ENCODE measurements around the gene KMT2B.

KMT2B gene

DNA sequence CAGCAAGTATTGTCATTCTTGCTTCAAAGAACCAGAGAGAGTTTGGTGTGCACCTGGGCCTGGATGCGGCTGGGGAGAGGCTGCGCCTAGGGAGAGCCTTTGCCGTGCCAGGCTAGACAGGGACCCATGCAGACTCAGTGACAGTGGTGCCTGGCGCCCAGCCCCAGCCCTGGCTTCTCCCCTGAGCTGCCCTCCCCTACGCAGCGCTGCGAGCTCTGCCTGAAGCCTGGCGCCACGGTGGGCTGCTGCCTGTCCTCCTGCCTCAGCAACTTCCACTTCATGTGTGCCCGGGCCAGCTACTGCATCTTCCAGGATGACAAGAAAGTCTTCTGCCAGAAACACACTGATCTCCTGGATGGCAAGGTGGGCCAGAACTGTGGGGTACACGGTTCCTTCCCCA, 12.0 kb downstream of the KMT2B start:
- H3K9me3 ChIP-seq (ENCODE audit: insufficient read depth, low read length): no peaks in the 10 kb centered on the region
- no peaks in the 10 kb centered on the region for H3K27me3 ChIP-seq (ENCODE audit: low read depth, low read length)
- H3K9ac ChIP-seq (ENCODE audit: low read length): no peak overlapping the region
- H3K4me3 ChIP-seq (ENCODE audit: low read length): no peak overlapping the region
- no peak for TF ChIP-seq EZH2phosphoT487 (IDR thresholded peaks at IDR 0.05; ENCODE audit: low read depth)
- no peak for TF ChIP-seq CTCF (IDR thresholded peaks at IDR 0.05; ENCODE audit: low read depth, low read length)
- H3K4me1 ChIP-seq (ENCODE audit: low read length): no peaks in the 10 kb centered on the region
- H3K4me2 ChIP-seq (ENCODE audit: low read length): no peak overlapping the region
- no peak overlapping the region for H3K27ac ChIP-seq (ENCODE audit: low read length)
- no peaks in the 10 kb centered on the region for H3K79me2 ChIP-seq (ENCODE audit: low read length)
- no peak overlapping the region for H2AFZ ChIP-seq (ENCODE audit: low read depth, low read length)
- H4K20me1 ChIP-seq (ENCODE audit: insufficient read depth, low read length): no peaks in the 10 kb centered on the region; the same call in 1 of the 2 replicates
- H3K36me3 ChIP-seq (replicated peaks; ENCODE audit: low read depth, low read length): peaks cover 76% of the 10 kb centered on the region

DNA sequence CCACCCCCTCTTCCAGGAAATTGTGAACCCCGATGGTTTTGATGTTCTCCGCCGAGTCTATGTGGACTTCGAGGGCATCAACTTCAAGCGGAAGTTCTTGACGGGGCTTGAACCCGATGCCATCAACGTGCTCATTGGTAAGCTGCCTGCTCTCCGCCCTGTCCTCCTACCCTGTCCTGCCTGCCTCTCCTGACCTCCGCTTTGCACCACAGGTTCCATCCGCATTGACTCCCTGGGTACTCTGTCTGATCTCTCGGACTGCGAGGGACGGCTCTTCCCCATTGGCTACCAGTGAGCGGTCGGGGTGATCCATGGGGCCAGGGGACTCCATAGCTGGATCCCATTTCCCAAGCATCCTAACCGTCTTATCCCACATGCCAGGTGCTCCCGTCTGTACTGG, 12.5 kb downstream of the KMT2B start:
- Histone ChIP-seq H3K4me3 (ENCODE audit: low read length) (no peak overlapping the region), H3K27me3 (ENCODE audit: low read depth, low read length) (no peaks in the 10 kb centered on the region), H3K36me3 (replicated peaks; ENCODE audit: low read depth, low read length) (peaks cover 75% of the 10 kb centered on the region), H4K20me1 (ENCODE audit: insufficient read depth, low read length) (no peaks in the 10 kb centered on the region; the same call in 1 of the 2 replicates), H3K4me2 (ENCODE audit: low read length) (no peak overlapping the region), H3K27ac (ENCODE audit: low read length) (no peak overlapping the region), H3K4me1 (ENCODE audit: low read length) (no peaks in the 10 kb centered on the region), H3K9ac (ENCODE audit: low read length) (no peak overlapping the region), H2AFZ (ENCODE audit: low read depth, low read length) (no peak overlapping the region), H3K79me2 (ENCODE audit: low read length) (no peaks in the 10 kb centered on the region), H3K9me3 (ENCODE audit: insufficient read depth, low read length) (no peaks in the 10 kb centered on the region)
- no peak for TF ChIP-seq EZH2phosphoT487 (IDR thresholded peaks at IDR 0.05; ENCODE audit: low read depth)
- no peak for TF ChIP-seq CTCF (IDR thresholded peaks at IDR 0.05; ENCODE audit: low read depth, low read length)

DNA sequence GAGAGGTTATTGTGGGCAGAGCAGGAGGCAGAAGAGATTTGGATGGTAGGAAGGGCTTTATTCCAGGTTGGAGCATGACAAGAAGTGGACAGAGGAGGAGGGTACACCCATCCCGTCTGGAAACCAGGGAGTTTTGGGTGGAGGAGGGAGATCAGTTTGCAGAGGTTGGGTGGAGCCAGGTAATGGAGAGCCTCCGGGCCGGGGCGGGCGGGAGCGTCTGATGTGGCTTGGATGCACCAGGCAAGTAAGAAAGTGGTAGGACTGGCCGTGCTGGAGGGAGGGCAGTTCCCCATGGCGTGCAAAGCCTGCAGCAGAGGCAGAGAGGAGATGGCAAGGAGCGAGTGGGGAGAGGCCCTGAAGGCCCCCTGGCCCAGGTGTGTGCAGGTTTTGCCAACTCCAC, 13.6 kb downstream of the KMT2B start:
- no peaks in the 10 kb centered on the region for H3K9me3 ChIP-seq (ENCODE audit: insufficient read depth, low read length)
- H4K20me1 ChIP-seq (ENCODE audit: insufficient read depth, low read length): no peaks in the 10 kb centered on the region
- H3K27ac ChIP-seq (ENCODE audit: low read length): no peak overlapping the region
- TF ChIP-seq EZH2phosphoT487 (IDR thresholded peaks at IDR 0.05; ENCODE audit: low read depth): no peak
- H3K9ac ChIP-seq (ENCODE audit: low read length): no peak overlapping the region
- no peak overlapping the region for H3K4me2 ChIP-seq (ENCODE audit: low read length)
- H3K36me3 ChIP-seq (replicated peaks; ENCODE audit: low read depth, low read length): peaks cover 68% of the 10 kb centered on the region
- no peaks in the 10 kb centered on the region for H3K27me3 ChIP-seq (ENCODE audit: low read depth, low read length)
- H2AFZ ChIP-seq (ENCODE audit: low read depth, low read length): no peak overlapping the region
- H3K4me1 ChIP-seq (ENCODE audit: low read length): no peaks in the 10 kb centered on the region
- H3K79me2 ChIP-seq (ENCODE audit: low read length): no peaks in the 10 kb centered on the region
- H3K4me3 ChIP-seq (ENCODE audit: low read length): no peak overlapping the region

DNA sequence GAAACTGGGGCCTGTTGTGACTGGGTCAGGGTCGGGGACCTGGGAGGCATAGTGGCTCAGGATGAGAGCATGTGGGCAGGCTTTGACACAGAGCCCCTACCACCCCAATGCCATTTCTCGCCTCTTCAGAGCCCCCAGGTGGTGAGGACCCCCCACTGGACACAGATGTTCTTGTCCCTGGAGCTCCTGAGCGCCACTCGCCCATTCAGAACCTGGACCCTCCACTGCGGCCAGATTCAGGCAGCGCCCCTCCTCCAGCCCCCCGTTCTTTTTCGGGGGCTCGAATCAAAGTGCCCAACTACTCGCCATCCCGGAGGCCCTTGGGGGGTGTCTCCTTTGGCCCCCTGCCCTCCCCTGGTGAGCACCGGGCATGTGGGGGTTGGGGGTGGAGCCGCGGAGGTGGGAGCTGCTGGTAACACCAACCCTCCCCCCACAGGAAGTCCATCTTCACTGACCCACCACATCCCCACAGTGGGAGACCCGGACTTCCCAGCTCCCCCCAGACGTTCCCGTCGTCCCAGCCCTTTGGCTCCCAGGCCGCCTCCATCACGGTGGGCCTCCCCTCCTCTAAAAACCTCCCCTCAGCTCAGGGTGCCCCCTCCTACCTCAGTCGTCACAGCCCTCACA, 14.1 kb downstream of the KMT2B start:
- no peaks in the 10 kb centered on the region for H3K4me1 ChIP-seq (ENCODE audit: low read length)
- H3K36me3 ChIP-seq (replicated peaks; ENCODE audit: low read depth, low read length): peaks cover 68% of the 10 kb centered on the region
- no peak overlapping the region for H2AFZ ChIP-seq (ENCODE audit: low read depth, low read length)
- no peaks in the 10 kb centered on the region for H3K27me3 ChIP-seq (ENCODE audit: low read depth, low read length)
- no peaks in the 10 kb centered on the region; the same call in 1 of the 2 replicates for H4K20me1 ChIP-seq (ENCODE audit: insufficient read depth, low read length)
- H3K79me2 ChIP-seq (ENCODE audit: low read length): no peaks in the 10 kb centered on the region
- H3K27ac ChIP-seq (ENCODE audit: low read length): no peak overlapping the region
- no peak overlapping the region for H3K4me2 ChIP-seq (ENCODE audit: low read length)
- no peak for TF ChIP-seq EZH2phosphoT487 (IDR thresholded peaks at IDR 0.05; ENCODE audit: low read depth)
- no peak for TF ChIP-seq CTCF (IDR thresholded peaks at IDR 0.05; ENCODE audit: low read depth, low read length)
- H3K9ac ChIP-seq (ENCODE audit: low read length): no peak overlapping the region
- no peak overlapping the region for H3K4me3 ChIP-seq (ENCODE audit: low read length)
- H3K9me3 ChIP-seq (ENCODE audit: insufficient read depth, low read length): no peaks in the 10 kb centered on the region

All from OCI-LY3 (cell line).